Progenitor cell of endocrine pancreas (in vitro differentiated cells): Measurements from ENCODE around the gene ARV1. TPM values are rescaled to one million over a fixed set of nuclear protein-coding genes. Genes with fewer than 3 reads are reported as not detected.

Source experiments
- DNase-seq: peaks from one replicate; pipeline ENCODE4 v3.0.0; 2021; ENCODE audit warnings: low spot score; ENCODE audit not compliant: unreplicated experiment
- H3K27ac Mint-ChIP-seq: 2 replicates; pipeline ENCODE4 v1.8.0; 2021; ENCODE audit warnings: mild to moderate bottlenecking, moderate library complexity, mixed read lengths
- H3K27me3 Mint-ChIP-seq: 2 replicates; pipeline ENCODE4 v1.8.0; 2021; ENCODE audit warnings: mixed read lengths
- H3K36me3 Mint-ChIP-seq: 2 replicates; pipeline ENCODE4 v1.8.0; 2022; ENCODE audit warnings: mixed read lengths; ENCODE audit not compliant: insufficient read depth
- H3K4me1 Mint-ChIP-seq: 2 replicates; pipeline ENCODE4 v1.8.0; 2021; ENCODE audit warnings: low read depth, mixed read lengths
- H3K4me3 Mint-ChIP-seq: 2 replicates; pipeline ENCODE4 v1.8.0; 2021; ENCODE audit warnings: low read depth, mild to moderate bottlenecking, moderate library complexity, mixed read lengths
- H3K9me3 Mint-ChIP-seq: 2 replicates; pipeline ENCODE4 v1.8.0; 2021; ENCODE audit warnings: low read depth, mixed read lengths
- long read RNA-seq: library from polyadenylated mRNA; unstranded; transcript quantifications from one replicate; pipeline ENCODE4 v2.0.0, GENCODE V29; 2020
- total RNA-seq: library from RNA; stranded (reverse); gene quantifications from 2 replicates; pipeline ENCODE4 v1.2.1, GENCODE V29; 2021
- TF ChIP-seq, protein P1 (sequence below): fragments of 200-600 bp; sonication (generic); IDR thresholded peaks from one replicate; pipeline ENCODE4 v1.5.0; 2021; ENCODE audit warnings: antibody characterized with exemption, mild to moderate bottlenecking; ENCODE audit not compliant: unreplicated experiment

ARV1 gene
- total RNA-seq, result 14.4 and 16.6 TPM in 2 replicates
- long read RNA-seq, transcript ARV1-201 (6 exons, 1,335 nt), result major isoform, 24 of 32 reads
- long read RNA-seq, partial matches to known transcripts, result 0 of 32 reads
- long read RNA-seq, other reads (novel, unspliced or antisense), result 6 of 32 reads

DNA sequence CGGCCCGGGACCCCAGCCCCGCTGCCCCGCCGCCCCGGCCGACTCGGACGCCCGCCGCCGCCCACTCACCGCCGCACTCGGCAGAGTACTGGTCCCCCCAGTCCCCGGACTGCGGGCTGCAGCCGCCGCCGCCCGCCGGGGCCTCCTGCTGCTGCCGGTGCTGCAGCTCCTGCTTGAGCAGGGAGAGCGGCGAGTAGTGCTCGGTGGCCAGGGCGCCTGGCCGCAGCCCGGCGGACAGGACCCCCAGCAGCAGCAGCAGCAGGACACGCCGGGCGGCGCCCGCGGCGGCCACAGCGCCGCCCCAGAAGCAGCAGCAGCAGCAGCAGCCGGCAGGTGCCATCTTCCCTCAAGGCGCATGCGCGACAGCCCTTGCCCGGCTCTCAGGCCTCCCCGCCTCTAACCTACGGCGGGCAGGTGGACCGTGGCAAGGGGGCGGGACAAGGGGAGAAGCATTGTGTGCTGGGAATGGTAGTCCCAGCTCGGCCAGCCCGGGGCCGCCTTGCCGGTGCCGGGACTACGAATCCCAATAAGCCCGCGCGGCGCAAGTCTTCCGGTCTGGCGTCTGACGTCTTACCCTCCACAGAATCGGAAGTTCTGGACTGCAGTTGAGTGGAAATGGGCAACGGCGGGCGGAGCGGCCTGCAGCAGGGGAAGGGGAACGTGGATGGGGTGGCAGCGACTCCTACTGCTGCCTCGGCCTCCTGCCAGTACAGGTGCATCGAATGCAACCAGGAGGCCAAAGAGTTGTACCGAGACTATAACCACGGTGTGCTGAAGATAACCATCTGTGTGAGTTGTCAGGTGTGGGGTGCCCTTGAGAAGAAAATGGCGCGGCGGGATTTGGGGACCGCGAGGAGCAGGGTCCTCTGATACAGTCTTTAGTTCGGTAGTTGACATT, at the start of gene ARV1, which contains the start of gene TTC13:
TSS of gene ARV1 (plus strand) at position 604 of the 898 bp plus-strand sequence. CDS start at position 616, 12 bp downstream.
TSS of gene TTC13 (minus strand) at position 371 of the 898 bp plus-strand sequence. CDS start at position 340, 31 bp downstream.
- peak within 1 kb of the TSS; percentile 86 for H3K4me3 Mint-ChIP-seq
- peak within 1 kb of the TSS; percentile 97 for H3K27ac Mint-ChIP-seq
- H3K4me1 Mint-ChIP-seq, result peaks cover 26% of the 10 kb centered on the region
- TF ChIP-seq, protein P1, sequence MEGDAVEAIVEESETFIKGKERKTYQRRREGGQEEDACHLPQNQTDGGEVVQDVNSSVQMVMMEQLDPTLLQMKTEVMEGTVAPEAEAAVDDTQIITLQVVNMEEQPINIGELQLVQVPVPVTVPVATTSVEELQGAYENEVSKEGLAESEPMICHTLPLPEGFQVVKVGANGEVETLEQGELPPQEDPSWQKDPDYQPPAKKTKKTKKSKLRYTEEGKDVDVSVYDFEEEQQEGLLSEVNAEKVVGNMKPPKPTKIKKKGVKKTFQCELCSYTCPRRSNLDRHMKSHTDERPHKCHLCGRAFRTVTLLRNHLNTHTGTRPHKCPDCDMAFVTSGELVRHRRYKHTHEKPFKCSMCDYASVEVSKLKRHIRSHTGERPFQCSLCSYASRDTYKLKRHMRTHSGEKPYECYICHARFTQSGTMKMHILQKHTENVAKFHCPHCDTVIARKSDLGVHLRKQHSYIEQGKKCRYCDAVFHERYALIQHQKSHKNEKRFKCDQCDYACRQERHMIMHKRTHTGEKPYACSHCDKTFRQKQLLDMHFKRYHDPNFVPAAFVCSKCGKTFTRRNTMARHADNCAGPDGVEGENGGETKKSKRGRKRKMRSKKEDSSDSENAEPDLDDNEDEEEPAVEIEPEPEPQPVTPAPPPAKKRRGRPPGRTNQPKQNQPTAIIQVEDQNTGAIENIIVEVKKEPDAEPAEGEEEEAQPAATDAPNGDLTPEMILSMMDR, result peak; percentile 56
- peaks cover 1% of the 10 kb centered on the region for H3K36me3 Mint-ChIP-seq
- H3K27me3 Mint-ChIP-seq, result no peaks in the 10 kb centered on the region
- DNase-seq, result peak; percentile 98
- H3K9me3 Mint-ChIP-seq, result no peaks in the 10 kb centered on the region

DNA sequence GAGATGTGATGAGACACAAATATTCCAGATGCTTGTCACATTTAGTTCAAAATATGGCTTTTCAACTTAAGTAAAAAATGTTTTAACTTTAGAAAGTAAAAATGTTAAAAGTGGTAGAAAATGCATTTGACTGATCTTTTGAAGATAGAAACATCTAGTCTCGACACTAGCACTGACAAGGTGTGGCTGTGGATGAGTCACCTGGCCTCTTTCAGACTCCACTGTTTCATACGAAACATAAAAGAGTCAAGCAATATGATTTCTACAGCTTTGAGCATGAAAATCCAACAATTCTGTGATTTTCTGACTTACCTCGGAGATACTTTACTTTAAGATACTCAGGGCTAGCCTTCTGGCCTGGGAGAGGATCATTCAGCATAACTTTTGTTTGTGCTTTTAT, 47.9 kb upstream of the ARV1 start:
- Mint-ChIP-seq H3K4me1 (no peaks in the 10 kb centered on the region), H3K27ac (no peak overlapping the region), H3K9me3 (no peaks in the 10 kb centered on the region), H3K4me3 (no peak overlapping the region), H3K36me3 (peaks cover 26% of the 10 kb centered on the region), H3K27me3 (no peaks in the 10 kb centered on the region)
- no peak for DNase-seq
- TF ChIP-seq, protein P1, result no peak

DNA sequence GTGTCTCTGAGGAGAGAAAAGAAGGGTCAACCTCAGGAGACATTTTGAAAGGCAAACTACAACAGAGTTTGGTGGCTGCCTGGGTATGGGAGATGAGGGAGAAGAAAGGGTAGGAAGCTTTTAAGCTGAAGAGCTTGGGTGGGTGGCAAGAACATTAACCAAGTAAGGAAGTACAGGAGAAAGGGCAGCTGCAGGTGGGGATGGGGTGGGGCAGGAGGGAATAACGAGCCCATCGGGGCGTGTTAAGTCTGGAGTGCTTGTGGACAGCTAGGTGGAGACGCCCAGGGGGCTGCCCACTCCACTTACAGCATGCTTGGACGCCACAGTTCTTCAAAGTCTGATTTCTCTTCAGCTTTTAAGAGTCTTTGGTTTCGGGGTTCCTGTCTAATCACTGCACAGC, 43.0 kb upstream of the ARV1 start:
- no peaks in the 10 kb centered on the region for H3K9me3 Mint-ChIP-seq
- H3K4me3 Mint-ChIP-seq, result no peak overlapping the region
- no peak for DNase-seq
- TF ChIP-seq, protein P1, result no peak
- H3K27ac Mint-ChIP-seq, result peak overlapping the region; percentile 66
- H3K27me3 Mint-ChIP-seq, result no peaks in the 10 kb centered on the region
- H3K36me3 Mint-ChIP-seq, result peaks cover 13% of the 10 kb centered on the region
- peaks cover 27% of the 10 kb centered on the region for H3K4me1 Mint-ChIP-seq

DNA sequence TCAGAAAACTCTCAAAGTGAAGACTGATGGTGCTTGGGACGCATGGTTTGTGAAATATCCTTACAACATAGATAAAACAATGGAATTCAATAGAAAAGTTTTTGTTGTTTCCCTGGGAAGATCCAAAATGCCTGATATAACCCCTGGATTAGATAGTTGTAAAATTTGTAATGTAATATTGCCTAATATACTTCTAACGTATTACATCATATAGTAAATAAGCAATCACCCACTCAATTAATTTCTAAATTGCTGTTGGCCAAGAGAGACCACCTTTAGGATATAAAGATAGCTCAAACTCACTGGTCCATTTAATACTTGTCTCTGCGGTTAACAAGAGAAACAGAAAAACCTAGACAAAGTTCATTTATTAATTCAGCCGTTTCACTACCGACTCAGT, 42.4 kb upstream of the ARV1 start:
- no peak overlapping the region for H3K27ac Mint-ChIP-seq
- no peak for DNase-seq
- H3K4me3 Mint-ChIP-seq, result no peak overlapping the region
- TF ChIP-seq, protein P1, result no peak
- H3K4me1 Mint-ChIP-seq, result peaks cover 27% of the 10 kb centered on the region
- no peaks in the 10 kb centered on the region for H3K27me3 Mint-ChIP-seq
- no peaks in the 10 kb centered on the region for H3K9me3 Mint-ChIP-seq
- H3K36me3 Mint-ChIP-seq, result peaks cover 12% of the 10 kb centered on the region

DNA sequence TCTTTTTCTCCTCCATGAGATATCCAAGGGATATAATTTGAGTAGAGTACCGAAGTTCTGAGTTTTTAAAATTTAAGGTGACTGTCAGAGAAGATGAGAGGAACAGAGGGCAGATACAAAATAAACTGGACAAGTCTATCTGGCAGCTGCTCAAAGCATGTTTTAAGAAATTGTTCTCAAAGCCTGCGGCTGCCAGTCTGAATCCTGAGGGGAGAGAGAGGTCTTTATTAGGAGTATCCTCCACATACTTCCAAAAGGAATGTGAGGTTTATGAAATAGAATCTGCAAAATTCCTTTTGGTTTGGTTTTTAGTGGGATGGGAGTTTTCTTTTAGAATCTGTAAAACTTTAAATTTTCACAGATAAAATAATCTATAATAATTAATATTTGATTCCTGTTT, 41.5 kb upstream of the ARV1 start:
- no peak for DNase-seq
- TF ChIP-seq, protein P1, result no peak
- H3K27me3 Mint-ChIP-seq, result no peaks in the 10 kb centered on the region
- H3K4me1 Mint-ChIP-seq, result peaks cover 27% of the 10 kb centered on the region
- H3K9me3 Mint-ChIP-seq, result no peaks in the 10 kb centered on the region
- H3K4me3 Mint-ChIP-seq, result no peak overlapping the region
- no peak overlapping the region for H3K27ac Mint-ChIP-seq
- H3K36me3 Mint-ChIP-seq, result peaks cover 14% of the 10 kb centered on the region
